ENCODE results near the gene EIF3I.

- TF ChIP-seq POLR2A (IDR thresholded peaks at IDR 0.05) (no peak), EP300 (IDR thresholded peaks at IDR 0.05) (no peak)
Measured at GRCh38 chr1:32215629-32216480, 6.4 kb upstream of the EIF3I start.
